Activated CD8-positive, alpha-beta memory T cell treated with anti-CD3 and anti-CD28 coated beads, Interleukin-2, amount 50 U/mL, for 1 hour (primary cell): ENCODE results near the gene CLEC16A.

Experiments used
- DNase-seq: peaks from one replicate; pipeline ENCODE4 v3.0.0-alpha.2; 2020; ENCODE audit errors: extremely low read depth

Gene CLEC16A

GRCh38 chr16:11017499-11017898, 73.1 kb downstream of the CLEC16A start:
- no peak for DNase-seq

GRCh38 chr16:11020388-11020787, 76.0 kb downstream of the CLEC16A start:
- DNase-seq: no peak

DNA sequence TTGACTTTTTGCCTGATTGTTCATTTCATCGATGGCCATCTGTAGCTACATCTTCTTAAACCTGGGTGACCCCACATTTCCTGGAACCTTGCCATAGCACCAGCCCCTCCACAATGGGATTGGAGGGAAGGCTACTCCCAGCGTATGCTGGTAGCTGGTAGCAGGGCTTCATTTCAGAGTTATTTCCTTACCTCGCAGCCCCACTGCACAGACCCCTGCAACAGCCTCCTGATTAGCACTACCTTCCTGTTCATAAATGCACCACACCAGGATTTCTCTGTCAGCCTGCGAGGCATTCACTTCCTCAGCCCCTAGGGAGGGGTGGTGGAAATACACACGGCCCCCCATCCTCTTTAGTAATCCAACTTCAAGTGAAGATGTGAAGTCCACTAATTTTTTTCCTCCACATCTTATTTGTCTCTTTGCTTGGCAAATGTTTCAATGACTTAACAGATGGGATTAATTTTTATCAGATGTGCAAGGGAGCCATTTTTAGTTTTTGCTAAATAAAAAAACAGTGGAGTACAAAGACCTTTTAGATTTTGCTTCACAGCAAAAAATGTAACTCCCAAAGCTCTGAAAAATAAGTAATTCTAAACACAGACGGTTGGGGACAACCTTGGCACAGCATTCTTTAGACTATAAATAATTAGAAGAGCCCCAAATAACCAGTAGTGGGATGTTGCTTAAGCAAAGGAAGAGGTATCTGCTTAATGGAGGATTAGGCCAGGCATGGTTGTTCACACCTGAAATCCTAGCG, 76.6 kb downstream of the CLEC16A start:
- DNase-seq: no peak

GRCh38 chr16:11022002-11022401, 77.6 kb downstream of the CLEC16A start:
- DNase-seq: no peak

DNA sequence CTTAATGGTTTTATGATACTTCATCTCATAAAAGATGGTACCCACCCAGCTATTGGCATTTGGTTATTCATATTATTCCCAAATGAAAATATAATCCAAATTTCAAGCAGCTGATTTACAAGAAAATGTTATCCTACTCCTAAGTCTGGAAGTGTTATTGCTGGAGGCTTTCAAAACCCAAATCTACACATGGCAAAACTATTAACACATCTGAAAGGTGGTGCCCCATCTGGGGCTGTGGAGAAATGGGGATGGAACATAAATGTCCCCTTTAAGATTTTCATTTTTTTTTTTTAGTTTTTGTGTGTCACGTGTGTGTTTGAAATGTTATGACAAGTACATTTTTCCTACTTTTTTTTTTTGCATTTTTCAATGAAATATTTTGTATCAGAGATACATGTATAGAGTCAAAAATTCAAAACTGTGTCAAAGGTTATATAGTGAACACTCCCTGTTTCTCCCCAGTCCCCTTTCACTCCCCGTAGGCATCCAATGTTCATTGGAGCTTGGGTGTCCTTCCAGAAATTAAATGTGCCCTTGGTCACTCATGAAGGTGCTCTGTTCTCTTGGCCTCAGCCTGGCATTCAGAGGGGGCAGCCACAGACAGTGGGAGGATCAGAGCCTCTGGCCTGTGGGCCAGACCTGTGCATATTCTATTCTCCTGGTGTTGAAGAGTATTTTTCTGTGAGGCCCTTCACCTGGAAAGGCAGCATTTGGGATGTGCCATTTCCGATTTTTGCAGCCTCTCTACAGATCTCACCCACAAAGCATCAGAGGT, 79.1 kb downstream of the CLEC16A start:
- DNase-seq: no peak

DNA sequence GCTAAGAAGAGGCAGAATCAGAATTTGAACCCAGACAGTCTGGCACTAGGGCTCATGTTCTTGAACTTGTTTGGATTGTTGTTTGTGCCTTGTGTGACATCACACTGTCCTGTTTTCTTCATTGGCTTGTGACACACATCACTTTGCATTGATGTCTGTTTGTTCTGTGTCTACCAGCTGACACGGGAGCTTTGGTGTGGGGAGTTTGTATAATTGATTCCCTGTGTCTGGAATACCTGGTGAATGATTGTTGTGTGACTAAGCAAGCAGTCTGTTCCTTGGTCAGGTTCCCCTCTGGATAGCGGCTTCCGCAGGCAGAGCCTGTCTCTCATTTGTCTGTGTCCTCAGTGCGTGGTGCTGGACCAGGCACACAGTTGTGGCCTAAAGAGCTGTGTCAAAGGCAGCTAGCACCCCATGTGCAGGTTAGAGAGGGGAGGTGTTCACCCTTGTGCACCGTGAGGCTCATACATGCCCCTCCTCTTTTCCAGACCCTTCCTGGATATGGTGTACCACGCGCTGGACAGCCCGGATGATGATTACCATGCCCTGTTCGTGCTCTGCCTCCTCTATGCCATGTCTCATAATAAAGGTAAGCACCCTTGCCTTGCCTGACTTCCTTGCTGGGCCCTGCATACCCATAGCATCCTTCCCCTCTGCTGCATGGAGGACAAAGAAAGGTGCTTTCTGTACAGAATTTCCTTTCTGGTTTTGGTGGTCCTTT, 80.1 kb downstream of the CLEC16A start:
- DNase-seq: no peak

DNA sequence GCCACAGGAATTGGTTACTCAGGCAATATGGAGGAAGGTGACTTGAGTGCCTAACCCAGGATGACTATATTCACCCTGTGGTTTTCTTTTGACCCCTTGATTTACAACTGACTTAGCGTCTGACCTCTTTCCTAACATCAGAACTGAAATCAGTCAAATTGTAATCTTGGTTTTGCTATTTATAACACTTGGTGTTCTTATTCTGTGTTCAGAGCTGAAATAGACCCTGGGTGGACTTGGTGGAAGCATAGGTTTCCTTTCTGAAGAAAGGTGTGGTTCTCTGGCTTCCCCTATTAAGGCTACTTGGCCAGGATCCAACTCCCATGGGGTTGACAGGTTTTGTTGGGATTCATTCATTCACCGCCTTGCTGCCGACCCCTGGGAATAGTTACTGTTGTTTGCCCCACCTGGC, 80.8 kb downstream of the CLEC16A start:
- DNase-seq: no peak

DNA sequence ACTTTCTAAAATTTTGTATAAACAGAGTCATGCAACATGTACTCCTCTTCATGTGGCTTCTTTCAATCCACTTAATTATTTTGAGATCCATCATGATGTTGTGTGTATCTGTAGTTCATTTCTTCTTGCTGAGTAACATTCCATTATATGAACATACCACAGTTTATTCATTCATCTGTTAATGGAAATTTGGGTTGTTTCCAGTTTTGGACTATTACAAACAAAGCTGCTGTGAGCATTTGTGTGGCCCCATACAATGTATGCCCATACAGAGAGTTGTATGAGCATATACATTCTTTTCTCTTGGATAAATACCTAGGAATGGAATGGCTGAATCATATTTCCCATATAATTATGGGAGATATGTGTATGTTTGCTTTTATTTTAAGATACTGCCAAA, 85.6 kb downstream of the CLEC16A start:
- no peak for DNase-seq

DNA sequence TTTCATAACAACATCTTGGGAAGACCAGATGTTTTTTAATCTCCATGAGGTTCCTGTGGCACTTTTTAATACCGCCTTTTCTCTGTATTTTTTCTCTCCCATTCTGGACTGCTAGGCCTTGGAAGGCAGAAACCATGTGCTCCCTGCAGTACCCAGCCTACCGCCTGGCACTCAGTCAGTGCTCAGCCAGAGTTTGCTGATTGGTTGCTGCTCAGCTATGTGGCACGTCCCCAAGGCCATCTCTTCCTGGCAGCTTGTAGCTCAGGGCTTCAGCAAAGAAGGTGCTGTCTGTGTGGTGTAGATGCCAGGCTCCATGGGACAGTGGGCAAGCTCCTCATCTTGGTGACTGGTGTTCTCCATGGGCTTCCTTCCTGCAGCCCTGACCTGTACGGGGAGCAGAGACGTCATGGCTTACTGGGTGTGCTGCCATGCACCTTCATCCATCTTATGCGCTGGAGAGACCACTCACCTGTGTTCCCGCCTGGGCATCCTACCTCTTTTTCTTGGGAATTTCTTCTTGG, 86.7 kb downstream of the CLEC16A start:
- DNase-seq: no peak

- no peak for DNase-seq
Measured at GRCh38 chr16:11032000-11032921, 87.9 kb downstream of the CLEC16A start.

- no peak for DNase-seq
Measured at GRCh38 chr16:11032922-11033291, 88.5 kb downstream of the CLEC16A start.

DNA sequence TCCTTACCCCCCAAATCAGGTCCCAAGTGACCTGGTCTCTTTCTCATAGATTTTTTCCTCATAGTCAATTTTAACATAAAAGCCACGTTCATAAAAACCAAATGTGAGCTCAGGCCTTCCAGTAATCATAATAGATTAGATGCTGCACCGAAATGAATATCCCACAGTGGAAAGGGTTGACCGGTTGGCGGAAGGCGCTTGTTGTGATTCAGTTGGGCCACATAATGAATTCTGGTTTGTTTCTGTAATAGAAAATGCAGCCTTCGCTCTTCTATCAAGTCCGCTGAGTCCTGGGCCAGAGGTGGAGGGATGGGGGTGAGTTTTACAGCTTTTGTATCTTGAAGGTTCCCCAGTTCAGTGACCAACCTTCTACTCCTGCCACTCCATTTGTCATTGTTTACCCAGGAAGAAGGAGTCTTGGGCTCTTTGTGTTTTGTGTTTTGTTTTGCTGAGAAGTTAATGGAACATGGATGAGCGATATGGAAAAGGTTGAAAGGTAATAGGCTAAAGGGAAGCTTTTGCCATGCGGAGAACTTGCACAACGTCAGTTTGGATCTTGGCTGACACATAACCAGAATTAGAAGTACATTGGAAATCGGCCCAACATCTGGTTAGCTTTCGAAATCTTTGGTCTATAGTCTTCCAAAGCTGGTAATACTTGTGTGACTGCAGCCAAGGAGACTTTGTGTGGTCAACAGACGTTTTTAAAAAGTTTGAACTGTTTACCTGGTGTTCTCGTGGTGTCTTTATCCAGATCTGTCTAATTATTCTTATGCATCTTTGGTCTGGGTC, 89.5 kb downstream of the CLEC16A start:
- no peak for DNase-seq

DNA sequence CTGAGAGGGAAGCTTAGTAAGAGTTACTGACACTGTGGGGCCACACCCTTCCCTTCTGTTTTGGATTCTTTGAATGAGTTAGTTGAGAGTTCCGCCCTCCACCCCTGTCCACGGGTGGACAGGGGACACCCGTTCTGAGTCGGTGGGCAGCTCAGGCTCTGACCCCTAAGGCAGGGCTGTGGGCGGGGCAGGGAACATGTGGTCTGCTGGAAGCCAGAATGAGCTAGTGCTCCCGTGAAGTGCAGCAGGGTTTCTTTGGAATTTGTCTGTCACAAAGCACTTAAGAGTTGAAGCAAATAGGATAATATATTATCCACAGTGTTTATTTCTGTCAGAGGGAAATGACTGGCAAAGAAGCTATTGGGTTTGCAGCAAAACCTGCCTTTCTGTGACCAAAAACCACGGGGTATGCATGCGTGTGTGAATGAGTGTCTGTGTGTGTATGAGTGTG, 90.1 kb downstream of the CLEC16A start:
- DNase-seq: no peak

GRCh38 chr16:11035096-11035495, 90.7 kb downstream of the CLEC16A start:
- DNase-seq: no peak

- DNase-seq: no peak
Measured at GRCh38 chr16:11036040-11036439, 91.7 kb downstream of the CLEC16A start.

- no peak for DNase-seq
Measured at GRCh38 chr16:11036868-11037410, 92.6 kb downstream of the CLEC16A start.

- DNase-seq: no peak
Measured at GRCh38 chr16:11038305-11038704, 93.9 kb downstream of the CLEC16A start.

DNA sequence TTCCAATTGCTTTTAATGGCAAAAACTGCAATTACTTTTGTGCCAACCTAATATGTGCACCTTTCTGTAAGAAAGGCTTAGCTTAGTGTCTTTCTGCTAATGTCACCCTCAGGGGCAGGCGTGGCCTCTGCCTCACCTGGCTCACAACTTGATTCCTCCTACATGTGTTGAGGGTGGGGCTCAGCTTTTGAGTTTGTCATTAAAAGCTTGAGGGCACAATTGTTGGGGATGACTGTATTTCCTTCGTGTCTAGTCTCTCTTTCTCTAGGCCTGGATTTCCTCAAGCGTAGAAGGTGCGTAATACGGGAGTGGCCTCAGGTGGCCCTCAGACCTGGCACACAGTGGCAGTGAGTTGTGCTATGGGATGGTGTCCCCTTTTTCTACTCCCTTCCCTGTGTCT, 94.4 kb downstream of the CLEC16A start:
- DNase-seq: no peak

- DNase-seq: no peak
Measured at GRCh38 chr16:11039726-11040125, 95.4 kb downstream of the CLEC16A start.

DNA sequence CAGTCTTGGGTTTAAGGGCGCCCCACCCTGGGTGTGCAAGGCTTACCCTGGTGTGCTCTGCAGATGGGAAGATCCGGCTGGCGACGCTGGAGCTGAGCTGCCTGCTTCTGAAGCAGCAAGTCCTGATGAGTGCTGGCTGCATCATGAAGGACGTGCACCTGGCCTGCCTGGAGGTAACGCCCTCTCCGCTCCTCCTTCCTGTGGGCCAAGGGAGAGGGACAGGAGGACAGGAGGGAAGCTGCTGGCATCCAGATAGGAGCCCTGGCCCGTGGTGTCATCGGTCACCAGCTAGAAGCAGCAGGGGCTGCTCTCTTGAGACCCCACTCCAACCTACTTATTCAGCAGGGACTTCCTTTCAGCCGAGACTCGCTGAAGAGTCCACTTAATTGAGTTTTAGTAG, 97.8 kb downstream of the CLEC16A start:
- no peak for DNase-seq
